ENCODE data around the gene TMEM38A.

GRCh38 chr19:16677055-16677454 is 16.1 kb downstream of the TMEM38A start:
- TF ChIP-seq, protein P1, sequence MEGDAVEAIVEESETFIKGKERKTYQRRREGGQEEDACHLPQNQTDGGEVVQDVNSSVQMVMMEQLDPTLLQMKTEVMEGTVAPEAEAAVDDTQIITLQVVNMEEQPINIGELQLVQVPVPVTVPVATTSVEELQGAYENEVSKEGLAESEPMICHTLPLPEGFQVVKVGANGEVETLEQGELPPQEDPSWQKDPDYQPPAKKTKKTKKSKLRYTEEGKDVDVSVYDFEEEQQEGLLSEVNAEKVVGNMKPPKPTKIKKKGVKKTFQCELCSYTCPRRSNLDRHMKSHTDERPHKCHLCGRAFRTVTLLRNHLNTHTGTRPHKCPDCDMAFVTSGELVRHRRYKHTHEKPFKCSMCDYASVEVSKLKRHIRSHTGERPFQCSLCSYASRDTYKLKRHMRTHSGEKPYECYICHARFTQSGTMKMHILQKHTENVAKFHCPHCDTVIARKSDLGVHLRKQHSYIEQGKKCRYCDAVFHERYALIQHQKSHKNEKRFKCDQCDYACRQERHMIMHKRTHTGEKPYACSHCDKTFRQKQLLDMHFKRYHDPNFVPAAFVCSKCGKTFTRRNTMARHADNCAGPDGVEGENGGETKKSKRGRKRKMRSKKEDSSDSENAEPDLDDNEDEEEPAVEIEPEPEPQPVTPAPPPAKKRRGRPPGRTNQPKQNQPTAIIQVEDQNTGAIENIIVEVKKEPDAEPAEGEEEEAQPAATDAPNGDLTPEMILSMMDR (conservative IDR thresholded peaks at IDR 0.05 in 1 of 2, IDR thresholded peaks at IDR 0.05 in 1 of 2; ENCODE audit: low read depth in 1 of 2, low read length in 2 of 2): no peak
- no peak for TF ChIP-seq EZH2 (IDR thresholded peaks at IDR 0.05; ENCODE audit: low read length, missing control alignments)
